Neutrophil (primary cell): ENCODE measurements around the gene TCERG1L.

Experiments
- H3K27ac ChIP-seq: fragments of 200-600 bp; sonication (generic); 2 replicates; pipeline ENCODE4 v1.5.1; 2016; ENCODE audit warnings: mild to moderate bottlenecking, moderate library complexity
- H3K27me3 ChIP-seq: fragments of 200-600 bp; sonication (generic); 2 replicates; pipeline ENCODE4 v1.6.0; 2016; ENCODE audit warnings: mild to moderate bottlenecking
- H3K36me3 ChIP-seq: fragments of 200-600 bp; sonication (generic); 2 replicates; pipeline ENCODE4 v1.5.1; 2017
- H3K4me1 ChIP-seq, 2 experiments: fragments of 200-600 bp in 1 of 2; sonication (generic) in 1 of 2; 1 replicate in 1 of 2; 2 replicates in 1 of 2; pipeline versions ENCODE4 v1.5.1 to v1.6.1; 2013 to 2016; ENCODE audit warnings: low read depth in 1 of 2, low read length in 1 of 2, mild to moderate bottlenecking in 1 of 2, moderate library complexity in 1 of 2; ENCODE audit not compliant: control insufficient read depth in 1 of 2, insufficient read depth in 1 of 2
- H3K4me3 ChIP-seq, 2 experiments: fragments of 200-600 bp in 1 of 2; sonication (generic) in 1 of 2; 1 replicate in 1 of 2; 2 replicates in 1 of 2; pipeline ENCODE4 v1.5.1; 2013 to 2016; ENCODE audit warnings: low read depth in 1 of 2, low read length in 1 of 2, mild to moderate bottlenecking in 1 of 2, moderate library complexity in 1 of 2
- H3K9me3 ChIP-seq: fragments of 200-600 bp; sonication (generic); 2 replicates; pipeline ENCODE4 v1.5.1; 2016
- CTCF ChIP-seq: fragments of 200-600 bp; sonication (generic); IDR thresholded peaks from 2 replicates; pipeline ENCODE4 v1.5.1; 2016; ENCODE audit warnings: antibody characterized with exemption

TCERG1L gene

GRCh38 chr10:131126321-131127137, 185.0 kb downstream of the TCERG1L start:
- Histone ChIP-seq H3K9me3 (no peaks in the 10 kb centered on the region), H3K36me3 (no peaks in the 10 kb centered on the region), H3K4me3 (no peak overlapping the region), H3K4me1 (no peaks in the 10 kb centered on the region), H3K27me3 (no peaks in the 10 kb centered on the region), H3K27ac (no peak overlapping the region)
- no peak for TF ChIP-seq CTCF

GRCh38 chr10:131125511-131126225, 185.9 kb downstream of the TCERG1L start:
- H3K4me3 ChIP-seq: no peak overlapping the region
- no peaks in the 10 kb centered on the region for H3K4me1 ChIP-seq
- no peaks in the 10 kb centered on the region for H3K36me3 ChIP-seq
- no peak overlapping the region for H3K27ac ChIP-seq
- H3K27me3 ChIP-seq: no peaks in the 10 kb centered on the region
- H3K9me3 ChIP-seq: no peaks in the 10 kb centered on the region
- TF ChIP-seq CTCF: no peak

- H3K4me3 ChIP-seq: no peak overlapping the region
- no peaks in the 10 kb centered on the region for H3K27me3 ChIP-seq
- no peak overlapping the region for H3K27ac ChIP-seq
- H3K4me1 ChIP-seq: no peaks in the 10 kb centered on the region
- no peaks in the 10 kb centered on the region for H3K9me3 ChIP-seq
- no peak for TF ChIP-seq CTCF
- H3K36me3 ChIP-seq: no peaks in the 10 kb centered on the region
Measured at GRCh38 chr10:131124945-131125344, 186.6 kb downstream of the TCERG1L start.

GRCh38 chr10:131123496-131123895, 188.0 kb downstream of the TCERG1L start:
- no peaks in the 10 kb centered on the region for H3K4me1 ChIP-seq
- H3K9me3 ChIP-seq: no peaks in the 10 kb centered on the region
- TF ChIP-seq CTCF: no peak
- H3K27me3 ChIP-seq: no peaks in the 10 kb centered on the region
- no peak overlapping the region for H3K4me3 ChIP-seq
- no peak overlapping the region for H3K27ac ChIP-seq
- no peaks in the 10 kb centered on the region for H3K36me3 ChIP-seq

GRCh38 chr10:131121511-131122035, 189.9 kb downstream of the TCERG1L start:
- TF ChIP-seq CTCF: no peak
- H3K9me3 ChIP-seq: no peaks in the 10 kb centered on the region

More at GRCh38 chr10:131121511-131122035, 189.9 kb downstream of the TCERG1L start:
- Histone ChIP-seq H3K4me1 (no peaks in the 10 kb centered on the region), H3K27ac (no peak overlapping the region), H3K36me3 (no peaks in the 10 kb centered on the region), H3K4me3 (no peak overlapping the region), H3K27me3 (no peaks in the 10 kb centered on the region)
